Skeletal muscle tissue (tissue), 4 donors: ENCODE data around the gene KAZALD1. TPM values are rescaled to one million over a fixed set of nuclear protein-coding genes. Genes with fewer than 3 reads are reported as not detected.

Experiments used
- H3K27ac ChIP-seq: one replicate; pipeline ENCODE4 v1.7.0; 2013; ENCODE audit warnings: mild to moderate bottlenecking, low read depth, low read length, inconsistent platforms
- H3K27me3 ChIP-seq, 3 donors: one replicate each; pipeline ENCODE4 v1.7.0; 2013; ENCODE audit warnings: low read length in 3 of 3; ENCODE audit not compliant: control insufficient read depth in 3 of 3, insufficient read depth in 3 of 3
- H3K36me3 ChIP-seq, 3 donors: one replicate each; pipeline ENCODE4 v1.7.0; 2013; ENCODE audit warnings: low read length in 3 of 3; ENCODE audit not compliant: control insufficient read depth in 3 of 3, insufficient read depth in 3 of 3
- H3K4me1 ChIP-seq, 3 donors: one replicate each; pipeline ENCODE4 v1.7.0; 2013; ENCODE audit warnings: low read length in 3 of 3, mild to moderate bottlenecking in 3 of 3; ENCODE audit not compliant: control insufficient read depth in 3 of 3, insufficient read depth in 3 of 3
- H3K4me3 ChIP-seq, 3 donors: one replicate each; pipeline ENCODE4 v1.7.0; 2013; ENCODE audit warnings: low read length in 3 of 3
- H3K9ac ChIP-seq, 3 donors: one replicate each; pipeline ENCODE4 v1.7.0; 2013; ENCODE audit warnings: low read length in 3 of 3, mild to moderate bottlenecking in 3 of 3, moderate library complexity in 2 of 3, low read depth in 1 of 3
- H3K9me3 ChIP-seq, 3 donors: one replicate each; pipeline ENCODE4 v1.7.0; 2013; ENCODE audit warnings: low read length in 3 of 3; ENCODE audit not compliant: control insufficient read depth in 3 of 3
- total RNA-seq: library from RNA; depleted of rRNA; stranded (reverse); fragments of >200 nt; gene quantifications from one replicate; pipeline ENCODE4 v1.2.3, GENCODE V29; 2014
- donor health status: Osteomylitis.

Gene KAZALD1
- total RNA-seq, 1 donor from 2014 or later = 23.5 TPM

DNA sequence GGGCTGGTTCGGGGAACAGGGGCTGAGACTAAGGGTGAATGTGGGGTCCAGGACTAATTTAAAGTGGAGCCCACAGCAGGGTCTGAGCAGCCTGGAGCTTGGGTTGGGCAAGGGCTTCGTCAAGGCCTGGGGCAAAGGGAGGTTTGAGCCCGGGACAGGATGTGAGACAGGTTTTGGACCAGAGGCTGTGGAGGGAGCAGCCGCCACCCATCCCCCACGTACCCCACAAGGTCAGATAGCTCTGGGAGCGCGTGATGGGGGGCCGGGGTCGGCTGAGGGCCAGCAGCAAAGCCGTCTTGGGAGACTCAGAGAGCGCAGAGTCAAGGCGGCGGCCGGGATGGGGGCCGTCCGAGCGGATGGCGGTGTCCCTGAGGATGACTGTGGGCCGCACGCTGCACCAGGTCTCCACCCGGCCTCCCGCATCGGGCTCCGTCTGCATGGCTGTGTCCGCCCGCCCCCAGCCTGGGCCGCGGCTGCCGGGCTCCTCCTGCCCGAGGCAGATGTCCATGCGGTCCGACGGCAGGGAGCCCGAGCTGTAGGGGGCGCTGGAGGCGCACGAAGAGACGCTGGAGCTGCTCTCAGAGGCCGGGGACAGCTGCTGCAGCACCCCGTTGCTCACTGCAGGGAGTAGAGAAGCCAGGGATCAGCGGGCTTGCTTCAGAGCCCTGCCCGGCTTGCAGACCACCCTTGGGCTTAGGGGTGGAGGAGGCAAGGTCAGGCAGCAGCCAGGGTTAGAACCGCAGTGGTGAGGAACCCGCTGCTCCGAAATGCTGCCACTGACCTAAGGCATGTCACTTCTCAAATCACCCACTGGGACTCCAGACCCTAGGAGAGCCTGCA lies 43.0 kb upstream of the KAZALD1 start:
- Histone ChIP-seq H3K36me3 (no peaks in the 10 kb centered on the region), H3K9ac (peak overlapping the region in 1 of 3 donors; percentile 25), H3K4me3 (no peak overlapping the region), H3K9me3 (no peaks in the 10 kb centered on the region), H3K27me3 (peaks cover 12 to 14% (median 14%) of the 10 kb centered on the region in 3 donors), H3K27ac (peak overlapping the region; percentile 19), H3K4me1 (peaks cover 6 to 18% (median 13%) of the 10 kb centered on the region in 3 donors)

DNA sequence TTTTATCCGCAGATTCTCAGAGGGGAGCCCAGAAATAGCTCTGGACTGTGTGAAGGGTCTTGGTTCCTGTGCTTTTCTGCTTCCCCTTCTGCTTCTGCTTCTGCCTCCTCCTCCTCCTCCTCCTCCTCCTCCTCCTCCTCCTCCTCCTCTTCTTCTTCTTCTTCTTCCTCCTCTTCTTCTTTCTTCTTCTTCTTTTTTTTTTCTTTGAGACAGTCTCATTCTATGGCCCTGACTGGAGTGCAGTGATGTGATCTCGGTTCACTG lies 42.4 kb upstream of the KAZALD1 start:
- no peak overlapping the region for H3K9ac ChIP-seq
- H3K4me1 ChIP-seq = peaks cover 2 to 12% (median 9%) of the 10 kb centered on the region in 3 donors
- H3K9me3 ChIP-seq = no peaks in the 10 kb centered on the region
- no peaks in the 10 kb centered on the region for H3K36me3 ChIP-seq
- H3K4me3 ChIP-seq = no peak overlapping the region
- H3K27me3 ChIP-seq = peaks cover 12 to 14% (median 14%) of the 10 kb centered on the region in 3 donors
- H3K27ac ChIP-seq = no peak overlapping the region

DNA sequence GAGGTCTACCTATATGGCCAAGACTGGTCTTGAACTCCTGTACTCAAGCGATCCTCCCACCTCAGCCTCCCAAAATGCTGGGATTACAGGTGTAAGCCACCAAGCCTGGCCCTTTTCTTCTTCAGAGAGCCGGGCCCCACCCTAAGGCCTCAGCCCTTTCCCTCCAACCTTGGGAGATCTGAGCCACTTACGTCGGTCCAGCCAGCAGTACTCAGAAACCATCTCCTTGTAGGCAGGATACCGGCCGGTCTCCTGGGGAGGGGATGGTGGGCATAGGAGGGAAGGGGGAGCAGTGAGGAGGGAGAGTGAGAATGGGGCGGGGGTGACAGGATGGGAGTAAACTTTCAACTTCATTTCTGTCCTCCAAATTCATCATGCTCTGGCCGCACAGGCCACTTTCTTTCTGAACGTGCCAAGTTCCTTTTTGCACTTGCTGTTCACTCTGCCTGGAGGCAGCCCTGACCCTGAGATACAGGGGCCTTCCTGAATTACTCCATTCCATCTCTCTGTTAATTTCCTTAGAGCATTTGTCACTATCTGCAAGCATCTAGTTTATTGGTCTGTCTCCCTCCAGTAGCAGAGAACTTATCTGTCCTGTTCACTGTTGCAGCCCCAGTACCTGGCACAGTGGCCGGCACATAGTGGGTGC lies 41.2 kb upstream of the KAZALD1 start:
- no peaks in the 10 kb centered on the region for H3K36me3 ChIP-seq
- H3K9ac ChIP-seq = no peak overlapping the region
- H3K27me3 ChIP-seq = peaks cover 12 to 14% (median 14%) of the 10 kb centered on the region in 3 donors
- no peaks in the 10 kb centered on the region for H3K9me3 ChIP-seq
- peaks cover 0 to 9% (median 7%) of the 10 kb centered on the region in 3 donors for H3K4me1 ChIP-seq
- no peak overlapping the region for H3K27ac ChIP-seq
- H3K4me3 ChIP-seq = no peak overlapping the region

DNA sequence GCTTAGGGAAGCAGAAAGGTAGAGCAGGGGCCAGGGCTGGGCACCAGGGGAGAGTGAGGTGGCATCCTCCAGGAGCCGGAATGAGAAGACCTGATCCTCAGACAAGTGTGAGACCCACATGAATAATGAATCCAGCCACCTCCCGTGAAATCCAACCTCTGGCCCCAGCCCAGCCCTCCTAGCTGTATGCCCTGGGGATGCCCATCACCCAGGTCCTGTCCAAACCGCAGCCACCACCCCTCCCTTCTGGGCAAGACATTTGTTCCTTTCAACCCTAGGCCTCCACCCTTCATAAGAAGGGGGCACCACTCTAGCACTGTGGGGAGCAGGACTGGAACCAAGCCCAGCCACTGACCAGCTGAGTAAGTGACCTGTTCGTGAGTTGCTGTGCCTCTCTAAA lies 40.5 kb upstream of the KAZALD1 start:
- Histone ChIP-seq H3K9me3 (no peaks in the 10 kb centered on the region), H3K36me3 (no peaks in the 10 kb centered on the region), H3K4me1 (peaks cover 0 to 9% (median 7%) of the 10 kb centered on the region in 3 donors), H3K27ac (no peak overlapping the region), H3K4me3 (no peak overlapping the region), H3K27me3 (peaks cover 9 to 14% (median 13%) of the 10 kb centered on the region in 3 donors), H3K9ac (no peak overlapping the region)

DNA sequence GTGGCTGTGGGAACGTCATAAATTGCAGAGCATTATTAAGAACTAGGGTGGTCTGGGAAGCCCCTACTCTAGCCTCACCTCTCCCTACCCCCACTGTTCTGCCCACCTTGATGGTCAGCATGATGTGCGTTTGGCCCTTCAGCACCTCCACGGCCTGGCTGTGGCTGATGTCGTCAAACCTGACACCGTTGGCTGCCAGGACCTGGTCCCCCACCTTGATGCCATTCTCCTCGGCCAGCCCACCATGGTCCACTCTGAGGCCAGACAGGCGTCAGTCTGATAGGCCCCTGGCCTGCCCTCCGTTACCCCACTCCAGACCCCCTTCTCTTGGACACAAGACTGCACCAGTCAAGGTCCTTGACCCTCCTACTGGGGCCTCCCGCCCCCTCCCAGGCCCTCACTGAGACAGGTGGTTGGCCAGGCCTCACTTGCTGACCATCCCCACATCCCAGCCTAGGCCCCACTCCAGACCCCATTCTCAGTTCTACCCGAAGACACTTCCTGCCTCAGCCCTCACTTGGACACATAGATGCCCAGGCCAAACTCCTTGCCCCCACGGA lies 40.0 kb upstream of the KAZALD1 start:
- H3K27me3 ChIP-seq = peaks cover 4 to 9% (median 8%) of the 10 kb centered on the region in 3 donors
- no peak overlapping the region for H3K4me3 ChIP-seq
- H3K36me3 ChIP-seq = no peaks in the 10 kb centered on the region
- H3K27ac ChIP-seq = no peak overlapping the region
- no peak overlapping the region for H3K9ac ChIP-seq
- peaks cover 0 to 9% (median 7%) of the 10 kb centered on the region in 3 donors for H3K4me1 ChIP-seq
- no peaks in the 10 kb centered on the region for H3K9me3 ChIP-seq

DNA sequence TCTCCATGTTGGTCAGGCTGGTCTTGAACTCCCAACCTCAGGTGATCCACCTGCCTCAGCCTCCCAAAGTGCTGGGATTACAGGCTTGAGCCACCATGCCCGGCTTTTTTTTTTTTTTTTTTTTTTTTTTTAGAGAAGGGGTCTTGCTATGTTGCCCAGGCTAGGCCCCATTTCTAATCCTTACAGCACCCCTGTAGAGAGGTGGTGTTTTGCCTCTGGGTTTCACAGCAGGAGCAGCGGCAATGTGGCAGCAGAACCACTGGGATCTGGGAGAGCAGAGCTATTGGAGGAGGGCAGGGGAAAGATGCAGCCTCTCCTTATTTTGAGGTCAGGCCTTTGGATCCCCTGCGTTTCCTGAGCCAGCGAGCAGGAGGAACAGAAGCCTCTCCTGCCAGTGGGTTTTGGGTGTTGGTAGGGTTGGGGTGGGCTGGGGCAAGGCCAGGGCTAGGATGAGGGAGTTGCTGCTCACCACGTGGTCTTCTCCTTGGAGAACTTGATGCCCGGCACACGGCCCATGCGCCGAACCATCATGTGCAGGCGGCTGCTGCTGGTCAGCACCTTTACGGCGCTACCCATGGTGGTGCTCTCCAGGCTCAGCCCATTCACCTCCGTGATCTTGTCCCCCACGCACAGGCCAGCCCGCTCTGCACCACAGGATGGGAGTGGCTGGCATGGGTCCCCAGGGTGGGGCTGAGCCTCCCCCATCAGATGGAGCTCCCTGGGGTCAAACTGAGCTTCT lies 38.7 kb upstream of the KAZALD1 start:
- H3K9ac ChIP-seq = no peak overlapping the region
- H3K36me3 ChIP-seq = no peaks in the 10 kb centered on the region
- H3K4me3 ChIP-seq = no peak overlapping the region
- peaks cover 0 to 4% (median 4%) of the 10 kb centered on the region in 3 donors for H3K27me3 ChIP-seq
- no peaks in the 10 kb centered on the region for H3K9me3 ChIP-seq
- H3K27ac ChIP-seq = no peak overlapping the region
- peaks cover 0 to 9% (median 7%) of the 10 kb centered on the region in 3 donors for H3K4me1 ChIP-seq

DNA sequence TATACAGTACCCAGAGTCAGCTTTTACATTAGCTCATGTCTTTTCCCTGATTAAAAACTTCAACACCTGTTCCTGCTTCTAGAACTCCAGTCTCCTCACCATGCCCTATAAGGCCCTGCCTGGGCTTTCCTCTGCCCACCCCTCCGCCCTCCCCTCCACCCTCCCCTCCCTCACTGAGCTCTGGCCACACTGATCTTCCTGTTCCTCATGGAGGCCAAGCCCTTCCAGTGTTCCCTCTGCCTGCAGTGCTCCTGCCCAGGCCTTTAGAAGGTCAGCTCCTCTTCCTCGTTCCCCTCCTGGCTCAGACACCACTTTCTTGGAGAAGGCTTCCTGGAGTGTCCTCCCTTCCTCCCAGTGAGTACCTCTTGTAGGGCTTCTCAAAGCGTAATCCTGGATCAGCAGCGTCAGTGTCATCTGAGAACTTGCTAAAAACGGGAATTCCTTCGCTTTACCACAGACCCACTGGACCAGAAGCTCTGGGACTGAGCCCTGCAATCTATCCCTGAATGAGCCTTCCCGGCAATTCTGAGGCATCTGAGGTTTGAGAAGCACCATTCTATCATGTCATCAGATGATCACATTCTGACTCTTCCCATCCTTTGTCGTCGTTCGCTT lies 34.6 kb upstream of the KAZALD1 start:
- no peaks in the 10 kb centered on the region for H3K36me3 ChIP-seq
- H3K4me1 ChIP-seq = peaks cover 14 to 20% (median 19%) of the 10 kb centered on the region in 3 donors
- H3K27ac ChIP-seq = no peak overlapping the region
- H3K9ac ChIP-seq = no peak overlapping the region
- H3K4me3 ChIP-seq = no peak overlapping the region
- H3K9me3 ChIP-seq = no peaks in the 10 kb centered on the region
- no peaks in the 10 kb centered on the region for H3K27me3 ChIP-seq

DNA sequence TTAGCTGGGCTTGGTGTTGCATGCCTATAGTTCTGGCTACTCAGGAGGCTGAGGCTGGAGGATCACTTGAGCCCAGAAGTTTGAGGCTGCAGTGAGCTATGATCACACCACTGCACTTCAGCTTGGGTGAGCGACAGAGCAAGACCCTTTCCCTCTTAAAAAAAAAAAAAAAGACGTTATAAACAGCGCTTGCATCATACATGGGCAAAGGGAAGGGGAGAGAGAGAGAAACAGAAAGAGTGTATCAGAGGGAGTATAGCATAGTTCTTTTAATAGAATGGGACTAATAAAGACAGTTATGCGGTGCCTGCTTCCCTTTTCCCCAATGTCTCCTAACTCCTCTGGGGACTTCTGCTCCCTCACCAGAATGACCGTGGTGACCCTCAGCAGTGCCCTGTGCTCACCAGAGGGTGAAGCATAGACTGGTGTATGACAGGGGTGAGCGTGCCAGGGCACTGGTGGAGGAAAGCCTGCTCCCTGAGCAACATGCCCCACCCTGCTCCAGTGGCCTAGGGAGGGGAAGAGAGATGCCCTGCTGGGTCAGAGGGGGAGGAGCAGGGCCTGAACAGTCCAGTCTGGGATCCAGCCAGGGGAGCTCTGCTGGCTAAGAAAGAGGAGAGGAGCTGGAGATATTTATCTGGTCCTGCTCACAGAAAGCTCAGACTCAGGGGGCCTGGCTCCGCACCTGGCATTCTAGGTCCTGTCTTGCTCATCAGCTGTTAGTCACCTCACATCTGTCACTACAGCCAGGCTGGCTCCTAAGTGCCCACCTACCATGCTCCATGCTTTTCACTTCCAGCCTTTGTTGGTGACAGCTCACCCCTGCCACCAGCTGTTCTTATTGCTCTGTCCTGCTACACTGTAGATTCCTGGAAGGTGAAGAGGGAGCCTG lies 33.1 kb upstream of the KAZALD1 start:
- H3K27ac ChIP-seq = no peak overlapping the region
- H3K27me3 ChIP-seq = no peaks in the 10 kb centered on the region
- no peak overlapping the region for H3K4me3 ChIP-seq
- peak overlapping the region in 1 of 3 donors; percentile 25 for H3K9ac ChIP-seq
- H3K9me3 ChIP-seq = no peaks in the 10 kb centered on the region
- peaks cover 23 to 32% (median 29%) of the 10 kb centered on the region in 3 donors for H3K4me1 ChIP-seq
- no peaks in the 10 kb centered on the region for H3K36me3 ChIP-seq
